Ovary (tissue), 9 donors: Measurements from ENCODE around the gene CGGBP1. TPM values are rescaled to one million over a fixed set of nuclear protein-coding genes. Genes with fewer than 3 reads are reported as not detected.

ENCODE experiments used
- DNase-seq, 5 donors: peaks; one replicate each; pipeline ENCODE4 v3.0.0-alpha.2; 2019 to 2020
- H3K27ac ChIP-seq, 2 donors: fragments of 200-600 bp; one replicate each; pipeline versions ENCODE4 v1.5.1 to v1.8.0; 2019 to 2022
- H3K27me3 ChIP-seq: fragments of 200-600 bp; one replicate; pipeline ENCODE4 v1.8.0; 2022
- H3K36me3 ChIP-seq: fragments of 200-600 bp; sonication (generic); one replicate; pipeline ENCODE4 v1.5.1; 2019
- H3K4me1 ChIP-seq: one replicate; pipeline ENCODE4 v1.8.1; 2013; ENCODE audit warnings: mild to moderate bottlenecking, moderate library complexity; ENCODE audit not compliant: insufficient read depth
- H3K4me3 ChIP-seq: fragments of 200-600 bp; sonication (generic); one replicate; pipeline ENCODE4 v1.5.1; 2017
- H3K9me3 ChIP-seq, 2 donors: fragments of 200-600 bp in 1 of 2; sonication (generic) in 1 of 2; one replicate each; pipeline versions ENCODE4 v1.5.1 to v1.8.1; 2013 to 2019; ENCODE audit warnings: mild to moderate bottlenecking in 1 of 2, moderate library complexity in 1 of 2
- EP300 ChIP-seq: sonication (generic); formaldehyde crosslinking; IDR thresholded peaks from one replicate; pipeline ENCODE4 v1.6.1; 2017; ENCODE audit warnings: antibody characterized with exemption
- POLR2A ChIP-seq: fragments of 450-650 bp; IDR thresholded peaks from one replicate; pipeline ENCODE4 v1.6.1; 2017; ENCODE audit warnings: antibody characterized with exemption, mild to moderate bottlenecking, moderate library complexity
- WGBS, 3 donors: extraction: QIAGEN DNeasy Blood & Tissue Kit in 1 of 3; methylation state at CpG; one replicate each; pipeline versions ENCODE4 v1.1.5 to v1.1.7; 2013 to 2017; 5-methylcytosine and 5-hydroxymethylcytosine counted together
- intact Hi-C, 4 donors: fragments of 100-400 bp; cut with DNase I; formaldehyde crosslinking; loops; one replicate each; pipeline versions ENCODE4 v1.11.0 to v1.15.1; 2022 to 2023
- polyA plus RNA-seq, 2 donors: library from polyadenylated mRNA; stranded (reverse); fragments of 200-250 nt in 1 of 2; fragments of 350-450 nt in 1 of 2; fragmentation: Illumina TruSeq in 1 of 2; extraction: RNeasy Lipid Tissue Mini Kit (QIAGEN cat#74804) in 1 of 2; gene quantifications; one replicate each; pipeline ENCODE4 v1.2.3, GENCODE V29; 2013 to 2014
- total RNA-seq, 7 donors: library from RNA; depleted of rRNA in 2 of 7; stranded (reverse); fragments of >200 nt in 2 of 7; fragmentation: NEBNext Ultra II Directional in 3 of 7; extraction: Animal tissue kit (Norgen Biotek cat#: 25700) in 3 of 7; gene quantifications; one replicate each; pipeline versions ENCODE4 v1.1.0 to v1.2.4, GENCODE V29; 2016 to 2023
- TF ChIP-seq, protein P1 (sequence below), 3 donors: fragments of 450-650 bp in 2 of 3; fragments of 200-600 bp in 1 of 3; IDR thresholded peaks; one replicate each; pipeline versions ENCODE4 v1.5.1 to v1.8.0; 2016 to 2022; ENCODE audit warnings: antibody characterized with exemption in 3 of 3, mild to moderate bottlenecking in 1 of 3
- donor health status: DM: no; HTN: no; CAD: no; lungs with moderate emphysema.
- donor health status: DM: no; HTN: no; CAD: no.
- donor health status: Bipolar disorder and iron deficiency.
- donor health status: DM: yes; HTN: yes; CAD: no.
- donor health status: DM: no; HTN: no; CAD: no.
- donor health status: DM: yes; HTN: yes; CAD: no.

The CGGBP1 gene
- total and polyA plus RNA-seq, 9 donors, result 42.0 to 90.1 (median 65.6) TPM

DNA sequence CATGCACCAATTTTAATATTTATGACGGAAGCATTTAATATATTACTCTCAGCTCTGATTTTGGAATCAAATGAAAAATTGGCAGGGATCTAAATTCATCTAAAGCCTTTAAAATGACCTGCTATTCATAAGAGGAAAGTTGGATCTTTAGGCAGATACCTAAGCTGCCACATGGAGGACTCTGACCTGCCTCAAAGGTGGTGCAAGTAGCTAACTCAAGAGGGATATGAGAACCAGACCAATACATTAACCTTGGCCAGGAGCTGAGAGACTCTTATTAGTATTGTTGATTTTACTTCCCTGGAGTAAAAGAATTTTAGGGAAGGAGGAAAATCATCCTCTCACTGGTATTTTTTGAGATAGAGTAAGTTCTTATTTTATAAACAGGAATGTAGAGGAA, 17.9 kb upstream of the CGGBP1 start:
- Histone ChIP-seq H3K27me3 (no peaks in the 10 kb centered on the region), H3K36me3 (no peaks in the 10 kb centered on the region), H3K9me3 (no peaks in the 10 kb centered on the region), H3K27ac (no peak overlapping the region), H3K4me3 (no peak overlapping the region), H3K4me1 (peaks cover 4% of the 10 kb centered on the region)
- TF ChIP-seq EP300, result no peak
- no peak for DNase-seq
- 98 to 99% (median 98%) methylated on average over 1 of the region's 1 CpG for WGBS, 3 donors
- intact Hi-C loops, result no loop called here

GRCh38 chr3:88075497-88075896, 16.7 kb upstream of the CGGBP1 start:
- intact Hi-C loops, result no loop called here
- Histone ChIP-seq H3K4me1 (peaks cover 4% of the 10 kb centered on the region), H3K36me3 (no peaks in the 10 kb centered on the region), H3K27me3 (no peaks in the 10 kb centered on the region), H3K4me3 (no peak overlapping the region), H3K27ac (no peak overlapping the region), H3K9me3 (no peaks in the 10 kb centered on the region)
- TF ChIP-seq EP300, result no peak
- TF ChIP-seq, protein P1, sequence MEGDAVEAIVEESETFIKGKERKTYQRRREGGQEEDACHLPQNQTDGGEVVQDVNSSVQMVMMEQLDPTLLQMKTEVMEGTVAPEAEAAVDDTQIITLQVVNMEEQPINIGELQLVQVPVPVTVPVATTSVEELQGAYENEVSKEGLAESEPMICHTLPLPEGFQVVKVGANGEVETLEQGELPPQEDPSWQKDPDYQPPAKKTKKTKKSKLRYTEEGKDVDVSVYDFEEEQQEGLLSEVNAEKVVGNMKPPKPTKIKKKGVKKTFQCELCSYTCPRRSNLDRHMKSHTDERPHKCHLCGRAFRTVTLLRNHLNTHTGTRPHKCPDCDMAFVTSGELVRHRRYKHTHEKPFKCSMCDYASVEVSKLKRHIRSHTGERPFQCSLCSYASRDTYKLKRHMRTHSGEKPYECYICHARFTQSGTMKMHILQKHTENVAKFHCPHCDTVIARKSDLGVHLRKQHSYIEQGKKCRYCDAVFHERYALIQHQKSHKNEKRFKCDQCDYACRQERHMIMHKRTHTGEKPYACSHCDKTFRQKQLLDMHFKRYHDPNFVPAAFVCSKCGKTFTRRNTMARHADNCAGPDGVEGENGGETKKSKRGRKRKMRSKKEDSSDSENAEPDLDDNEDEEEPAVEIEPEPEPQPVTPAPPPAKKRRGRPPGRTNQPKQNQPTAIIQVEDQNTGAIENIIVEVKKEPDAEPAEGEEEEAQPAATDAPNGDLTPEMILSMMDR (IDR thresholded peaks at IDR 0.05), result no peak
- TF ChIP-seq POLR2A, result no peak
- DNase-seq, result no peak
- 44 to 70% (median 56%) methylated on average over 2 of the region's 2 CpGs for WGBS, 3 donors

DNA sequence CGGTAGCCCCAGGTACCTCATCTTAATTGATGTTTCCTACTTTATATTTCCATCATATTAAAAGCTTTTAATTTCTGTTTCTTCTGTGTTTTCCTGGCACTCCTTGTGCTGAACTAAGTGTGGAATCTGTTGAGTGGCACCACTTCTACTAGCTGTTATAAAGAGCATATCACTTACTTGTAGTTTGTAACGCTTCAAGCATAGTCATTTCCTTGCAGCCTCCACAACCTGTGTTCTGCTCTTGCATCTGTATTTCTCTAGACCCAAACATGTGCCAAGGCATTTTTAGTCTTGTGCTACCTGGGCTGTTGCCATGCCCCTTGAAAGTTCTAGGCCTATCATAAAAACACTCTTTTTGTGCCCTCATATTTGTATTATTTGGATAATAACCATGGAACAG, 16.3 kb upstream of the CGGBP1 start:
- 73 to 84% (median 83%) methylated on average over 2 of the region's 2 CpGs for WGBS, 3 donors
- no peak overlapping the region for H3K4me3 ChIP-seq
- TF ChIP-seq POLR2A, result no peak
- TF ChIP-seq EP300, result no peak
- TF ChIP-seq, protein P1 (IDR thresholded peaks at IDR 0.05), result no peak

GRCh38 chr3:88061746-88062145, 2.9 kb upstream of the CGGBP1 start:
- intact Hi-C loops, result no loop called here
- Histone ChIP-seq H3K4me1 (peaks cover 2% of the 10 kb centered on the region), H3K9me3 (no peaks in the 10 kb centered on the region), H3K27ac (no peak overlapping the region), H3K4me3 (no peak overlapping the region), H3K36me3 (no peaks in the 10 kb centered on the region), H3K27me3 (no peaks in the 10 kb centered on the region)
- DNase-seq, result no peak
- 25 to 43% (median 40%) methylated on average over 1 of the region's 1 CpG for WGBS, 3 donors
- TF ChIP-seq POLR2A, result no peak
- TF ChIP-seq EP300, result no peak
- TF ChIP-seq, protein P1 (IDR thresholded peaks at IDR 0.05), result no peak

More for the DNA sequence above, 16.3 kb upstream of the CGGBP1 start:
- Histone ChIP-seq H3K27me3 (no peaks in the 10 kb centered on the region), H3K9me3 (no peaks in the 10 kb centered on the region), H3K27ac (no peak overlapping the region), H3K36me3 (no peaks in the 10 kb centered on the region), H3K4me1 (peaks cover 4% of the 10 kb centered on the region)
- DNase-seq, result no peak
- intact Hi-C loops, result no loop called here

DNA sequence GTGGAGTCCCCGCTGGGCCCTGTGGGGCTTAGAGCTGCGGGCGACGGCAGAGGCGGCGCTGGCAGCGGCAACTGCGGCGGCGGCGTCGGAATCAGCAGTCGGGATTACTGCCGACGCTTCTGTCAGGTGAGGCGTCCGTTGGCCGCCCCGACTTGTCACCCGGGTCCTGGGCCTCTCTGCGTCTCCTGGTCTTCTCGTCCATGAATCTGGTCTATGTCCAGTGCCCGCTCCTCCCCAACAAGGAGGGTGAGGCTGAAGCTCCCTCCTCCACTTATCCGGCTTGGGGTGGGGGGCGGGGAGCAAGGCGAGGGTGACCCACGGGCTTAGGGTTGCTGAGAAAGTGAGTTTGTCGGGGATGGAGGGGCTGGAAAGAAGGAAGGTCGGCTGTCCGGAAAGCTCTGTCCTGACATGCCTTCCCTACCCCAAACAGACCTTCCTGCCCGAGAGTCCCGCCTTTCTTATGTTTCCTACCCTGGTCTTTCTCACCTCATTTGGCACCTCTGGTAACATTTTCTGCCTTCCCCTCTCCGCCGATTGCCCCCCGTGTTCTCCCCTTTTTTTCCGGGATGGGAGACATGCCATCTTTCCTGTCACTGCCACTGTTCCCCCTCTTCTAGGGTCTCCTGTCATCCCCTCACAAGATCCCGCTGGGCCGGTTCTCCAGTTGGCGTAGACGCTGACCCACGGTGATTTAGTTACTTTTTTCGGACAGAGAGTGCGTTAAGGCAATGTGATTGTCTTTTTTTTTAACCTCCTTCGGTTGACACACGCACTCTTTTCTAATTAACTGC, 770 bp upstream of the CGGBP1 start:
- Histone ChIP-seq H3K36me3 (no peaks in the 10 kb centered on the region), H3K27me3 (no peaks in the 10 kb centered on the region), H3K9me3 (no peaks in the 10 kb centered on the region), H3K4me1 (peaks cover 2% of the 10 kb centered on the region), H3K4me3 (peak overlapping the region; percentile 98), H3K27ac (peak overlapping the region; percentile 67 to 80)
- WGBS, 3 donors, result 0 to 1% (median 1%) methylated on average over 38 to 45 of the region's 45 CpGs
- no peak for TF ChIP-seq EP300
- TF ChIP-seq POLR2A, result no peak
- TF ChIP-seq, protein P1 (IDR thresholded peaks at IDR 0.05), result no peak
- intact Hi-C loops, result no loop called here
- peak in 4 of 5 donors; percentile 21 to 42 (median 40) for DNase-seq
